ENCODE results near the gene SLC9A9.
"Not testable (repeated sequence)": the region's sequence is repeated elsewhere in the genome, so short reads cannot be mapped to it uniquely, and the experiment has no call there.

Gene SLC9A9

DNA sequence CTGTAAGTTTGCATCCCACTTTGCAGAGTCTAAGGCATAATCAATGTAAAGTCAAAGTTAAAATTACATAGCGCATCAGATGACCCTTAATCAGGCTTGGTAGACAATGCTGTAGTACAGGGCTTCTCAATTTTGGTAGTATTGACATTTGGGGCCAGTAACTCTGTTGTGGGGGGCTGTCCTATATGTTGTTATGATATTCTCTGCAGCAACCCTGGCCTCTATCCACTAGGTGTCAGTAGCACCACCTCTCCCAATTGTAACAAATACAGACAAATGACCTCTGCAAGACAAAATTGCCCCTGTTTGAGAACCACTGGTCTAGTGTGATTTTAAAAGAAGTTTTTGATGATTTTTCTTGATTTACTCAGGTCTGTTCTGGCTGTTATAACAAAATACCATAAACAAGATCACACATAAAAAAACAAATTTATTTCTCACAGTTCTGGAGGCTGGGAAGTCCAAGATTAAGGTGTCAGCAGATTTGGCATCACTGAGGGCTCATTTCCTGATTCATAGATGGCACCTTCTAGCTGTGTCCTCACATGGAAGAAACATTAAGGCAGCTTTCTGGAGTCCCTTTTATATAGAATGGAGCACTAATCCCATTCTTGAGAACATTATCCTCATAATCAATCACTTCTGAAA, 37.6 kb upstream of the SLC9A9 start:
- TF ChIP-seq, protein P1, sequence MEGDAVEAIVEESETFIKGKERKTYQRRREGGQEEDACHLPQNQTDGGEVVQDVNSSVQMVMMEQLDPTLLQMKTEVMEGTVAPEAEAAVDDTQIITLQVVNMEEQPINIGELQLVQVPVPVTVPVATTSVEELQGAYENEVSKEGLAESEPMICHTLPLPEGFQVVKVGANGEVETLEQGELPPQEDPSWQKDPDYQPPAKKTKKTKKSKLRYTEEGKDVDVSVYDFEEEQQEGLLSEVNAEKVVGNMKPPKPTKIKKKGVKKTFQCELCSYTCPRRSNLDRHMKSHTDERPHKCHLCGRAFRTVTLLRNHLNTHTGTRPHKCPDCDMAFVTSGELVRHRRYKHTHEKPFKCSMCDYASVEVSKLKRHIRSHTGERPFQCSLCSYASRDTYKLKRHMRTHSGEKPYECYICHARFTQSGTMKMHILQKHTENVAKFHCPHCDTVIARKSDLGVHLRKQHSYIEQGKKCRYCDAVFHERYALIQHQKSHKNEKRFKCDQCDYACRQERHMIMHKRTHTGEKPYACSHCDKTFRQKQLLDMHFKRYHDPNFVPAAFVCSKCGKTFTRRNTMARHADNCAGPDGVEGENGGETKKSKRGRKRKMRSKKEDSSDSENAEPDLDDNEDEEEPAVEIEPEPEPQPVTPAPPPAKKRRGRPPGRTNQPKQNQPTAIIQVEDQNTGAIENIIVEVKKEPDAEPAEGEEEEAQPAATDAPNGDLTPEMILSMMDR (conservative IDR thresholded peaks at IDR 0.05; ENCODE audit: low read depth, low read length) = peak; percentile 82
- peak; percentile 64 for DNase-seq (ENCODE audit: low read depth)
- no peak overlapping the region for H3K4me3 ChIP-seq (ENCODE audit: low read depth, low read length)

DNA sequence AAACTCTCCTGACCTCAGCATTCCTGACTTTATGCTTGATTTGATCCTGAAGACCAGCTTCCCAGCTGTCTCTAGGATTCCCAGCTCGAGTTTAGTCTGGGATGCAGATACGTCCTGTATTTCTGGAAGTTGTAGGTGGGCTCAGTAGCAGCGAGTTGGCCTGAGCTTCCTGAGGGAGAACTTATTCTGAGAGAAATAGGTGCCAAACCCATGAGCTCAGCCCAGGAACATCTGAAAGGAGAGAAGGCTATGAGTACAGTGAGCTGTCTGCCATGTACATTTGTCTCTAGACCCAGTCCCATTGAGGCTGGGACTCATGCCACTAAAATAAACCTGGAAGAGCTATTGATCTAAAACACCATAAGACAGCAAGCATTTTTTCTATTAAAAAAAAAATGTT, 36.6 kb upstream of the SLC9A9 start:
- H3K4me3 ChIP-seq (ENCODE audit: low read depth, low read length) = no peak overlapping the region
- TF ChIP-seq, protein P1 (conservative IDR thresholded peaks at IDR 0.05; ENCODE audit: low read depth, low read length) = no peak
- no peak for DNase-seq (ENCODE audit: low read depth)

DNA sequence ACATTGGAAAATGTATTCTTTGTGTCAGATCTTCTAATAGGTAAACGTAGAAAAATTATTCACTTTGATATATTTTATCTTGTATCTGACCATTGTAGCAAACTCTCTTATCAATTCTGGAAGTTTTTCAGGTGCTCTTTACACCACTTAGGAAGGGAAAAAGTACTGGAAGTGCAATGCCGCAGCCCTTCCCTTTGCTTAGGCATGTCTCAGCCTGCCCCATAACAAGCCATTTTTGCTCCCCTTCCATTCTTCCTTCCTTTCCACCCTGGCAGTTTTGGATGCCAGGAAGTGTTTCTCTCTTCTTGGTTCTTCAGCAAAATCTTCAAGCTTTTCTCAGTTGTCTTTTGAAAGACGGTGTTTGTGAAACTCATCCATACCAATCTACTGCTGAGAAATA, 34.9 kb upstream of the SLC9A9 start:
- TF ChIP-seq, protein P1 (conservative IDR thresholded peaks at IDR 0.05; ENCODE audit: low read depth, low read length) = no peak
- DNase-seq (ENCODE audit: low read depth) = no peak
- H3K4me3 ChIP-seq (ENCODE audit: low read depth, low read length) = no peak overlapping the region

DNA sequence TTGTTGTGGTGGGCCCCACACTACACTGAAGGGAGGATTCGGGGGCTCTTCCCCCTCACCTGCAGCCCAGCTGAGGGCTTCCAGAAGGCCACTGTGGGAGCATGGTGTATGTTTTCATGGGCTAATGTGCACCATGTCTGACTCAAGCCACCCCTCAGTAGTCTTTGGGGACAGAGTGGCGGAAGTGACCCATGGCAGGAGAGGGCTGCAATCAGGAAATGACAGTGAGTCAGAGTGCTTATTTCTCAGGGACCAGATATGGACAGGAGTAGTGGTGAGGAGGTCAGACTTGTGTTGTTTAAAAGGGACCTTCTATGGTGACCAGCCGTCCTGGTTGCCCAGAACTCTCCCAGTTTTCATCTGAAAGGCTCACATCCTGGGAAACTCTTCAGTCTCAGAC, 32.8 kb upstream of the SLC9A9 start:
- no peak for DNase-seq (ENCODE audit: low read depth)
- no peak overlapping the region for H3K4me3 ChIP-seq (ENCODE audit: low read depth, low read length)
- TF ChIP-seq, protein P1 (conservative IDR thresholded peaks at IDR 0.05; ENCODE audit: low read depth, low read length) = no peak

DNA sequence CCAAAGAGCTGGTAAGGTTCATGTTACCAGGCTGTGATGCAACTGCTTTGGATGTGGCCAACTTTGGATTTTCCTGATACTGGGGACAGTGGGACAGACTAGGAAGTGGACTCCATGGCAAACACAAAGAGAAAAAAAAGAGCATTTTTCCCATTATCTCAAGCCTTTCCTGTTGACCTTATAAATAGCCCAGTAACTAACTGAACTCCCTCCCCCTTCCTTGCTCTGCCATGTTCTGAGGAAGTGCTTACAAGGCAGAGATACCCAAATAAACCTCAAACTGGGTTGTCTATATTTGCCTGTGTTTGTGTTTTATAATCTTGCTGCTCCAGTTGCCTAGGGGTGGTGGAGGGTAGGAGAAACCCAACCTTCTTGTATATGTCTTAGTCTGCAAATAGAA, 27.3 kb upstream of the SLC9A9 start:
- TF ChIP-seq, protein P1 (conservative IDR thresholded peaks at IDR 0.05; ENCODE audit: low read depth, low read length) = no peak

DNA sequence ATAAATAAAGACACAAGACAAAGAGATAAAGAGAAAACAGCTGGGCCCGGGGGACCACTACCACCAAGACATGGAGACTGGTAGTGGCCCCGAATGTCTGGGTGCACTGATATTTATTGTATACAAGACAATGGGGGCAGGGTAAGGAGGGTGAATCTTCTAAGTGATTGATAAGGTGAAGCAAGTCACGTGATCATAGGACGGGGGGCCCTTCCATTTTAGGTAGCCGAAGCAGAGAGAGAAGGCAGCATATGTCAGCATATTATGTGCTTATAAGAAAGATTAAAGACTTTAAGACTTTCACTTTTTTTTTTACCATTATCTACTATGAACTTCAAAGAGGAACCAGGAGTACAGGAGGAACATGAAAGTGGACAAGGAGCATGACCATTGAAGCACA, 25.3 kb upstream of the SLC9A9 start:
- not testable (repeated sequence) for H3K4me3 ChIP-seq (ENCODE audit: low read depth, low read length); DNase-seq (ENCODE audit: low read depth)

More for the DNA sequence above, 27.3 kb upstream of the SLC9A9 start:
- no peak for DNase-seq (ENCODE audit: low read depth)
- no peak overlapping the region for H3K4me3 ChIP-seq (ENCODE audit: low read depth, low read length)

DNA sequence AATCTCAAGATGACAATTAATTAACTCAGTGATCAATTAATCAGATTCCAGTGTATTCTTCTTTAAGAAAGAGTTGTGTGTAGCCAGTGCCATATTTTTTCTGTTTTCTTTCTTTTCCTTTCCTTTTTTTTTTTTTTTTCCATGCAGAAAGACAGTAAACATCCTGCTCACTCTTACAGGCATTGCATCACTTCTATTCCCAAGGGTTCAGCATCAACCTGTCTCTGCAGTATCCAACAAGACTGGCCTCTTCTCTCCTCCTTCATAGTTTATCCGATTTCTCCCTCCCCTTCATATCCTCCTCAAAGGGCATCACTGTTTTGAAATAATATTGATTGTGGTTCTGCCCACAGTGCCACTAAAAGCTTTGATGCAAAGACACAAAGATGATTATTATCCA, 17.0 kb upstream of the SLC9A9 start:
- peak; percentile 67 for DNase-seq (ENCODE audit: low read depth)
- TF ChIP-seq, protein P1 (conservative IDR thresholded peaks at IDR 0.05; ENCODE audit: low read depth, low read length) = no peak
- H3K4me3 ChIP-seq (ENCODE audit: low read depth, low read length) = no peak overlapping the region
